ENCODE measurements around the gene SRCIN1.

The SRCIN1 gene

GRCh38 chr17:38578229-38579082 lies 27.3 kb downstream of the SRCIN1 start:
- no peak for DNase-seq (ENCODE audit: low spot score)

GRCh38 chr17:38577645-38578173 lies 28.0 kb downstream of the SRCIN1 start:
- no peak for DNase-seq (ENCODE audit: low spot score)

GRCh38 chr17:38577244-38577643 lies 28.5 kb downstream of the SRCIN1 start:
- no peak for DNase-seq (ENCODE audit: low spot score)

GRCh38 chr17:38575781-38576180 lies 30.0 kb downstream of the SRCIN1 start:
- no peak for DNase-seq (ENCODE audit: low spot score)

- DNase-seq (ENCODE audit: low spot score) = no peak
These were observed 31.0 kb downstream of the SRCIN1 start for GRCh38 chr17:38574712-38575111.

- DNase-seq (ENCODE audit: low spot score) = peak; percentile 82
These were observed 32.9 kb downstream of the SRCIN1 start for GRCh38 chr17:38572669-38573365.

GRCh38 chr17:38571833-38572668 lies 33.7 kb downstream of the SRCIN1 start:
- no peak for DNase-seq (ENCODE audit: low spot score)

- DNase-seq (ENCODE audit: low spot score) = no peak
These were observed 35.8 kb downstream of the SRCIN1 start for GRCh38 chr17:38569701-38570512.

- no peak for DNase-seq (ENCODE audit: low spot score)
These were observed 36.8 kb downstream of the SRCIN1 start for GRCh38 chr17:38568845-38569510.

- DNase-seq (ENCODE audit: low spot score) = no peak
These were observed 37.5 kb downstream of the SRCIN1 start for GRCh38 chr17:38568274-38568673.

GRCh38 chr17:38567350-38567749 lies 38.4 kb downstream of the SRCIN1 start:
- no peak for DNase-seq (ENCODE audit: low spot score)

- no peak for DNase-seq (ENCODE audit: low spot score)
These were observed 39.1 kb downstream of the SRCIN1 start for GRCh38 chr17:38566666-38567031.

- no peak for DNase-seq (ENCODE audit: low spot score)
These were observed 39.7 kb downstream of the SRCIN1 start for GRCh38 chr17:38565853-38566665.

GRCh38 chr17:38564869-38565268 lies 40.9 kb downstream of the SRCIN1 start:
- DNase-seq (ENCODE audit: low spot score) = no peak

- DNase-seq (ENCODE audit: low spot score) = no peak
These were observed 41.4 kb downstream of the SRCIN1 start for GRCh38 chr17:38564254-38564837.

- DNase-seq (ENCODE audit: low spot score) = no peak
These were observed 42.1 kb downstream of the SRCIN1 start for GRCh38 chr17:38563362-38564253.

GRCh38 chr17:38562903-38563302 lies 42.8 kb downstream of the SRCIN1 start:
- DNase-seq (ENCODE audit: low spot score) = no peak

- no peak for DNase-seq (ENCODE audit: low spot score)
These were observed 43.6 kb downstream of the SRCIN1 start for GRCh38 chr17:38562215-38562569.

Data from HuH-7.5 (cell line).